ENCODE measurements around the gene SCAF11. TPM values are rescaled to one million over a fixed set of nuclear protein-coding genes. Genes with fewer than 3 reads are reported as not detected.
"Not testable (repeated sequence)": the region's sequence is repeated elsewhere in the genome, so short reads cannot be mapped to it uniquely, and the experiment has no call there.

The SCAF11 gene, protein sequence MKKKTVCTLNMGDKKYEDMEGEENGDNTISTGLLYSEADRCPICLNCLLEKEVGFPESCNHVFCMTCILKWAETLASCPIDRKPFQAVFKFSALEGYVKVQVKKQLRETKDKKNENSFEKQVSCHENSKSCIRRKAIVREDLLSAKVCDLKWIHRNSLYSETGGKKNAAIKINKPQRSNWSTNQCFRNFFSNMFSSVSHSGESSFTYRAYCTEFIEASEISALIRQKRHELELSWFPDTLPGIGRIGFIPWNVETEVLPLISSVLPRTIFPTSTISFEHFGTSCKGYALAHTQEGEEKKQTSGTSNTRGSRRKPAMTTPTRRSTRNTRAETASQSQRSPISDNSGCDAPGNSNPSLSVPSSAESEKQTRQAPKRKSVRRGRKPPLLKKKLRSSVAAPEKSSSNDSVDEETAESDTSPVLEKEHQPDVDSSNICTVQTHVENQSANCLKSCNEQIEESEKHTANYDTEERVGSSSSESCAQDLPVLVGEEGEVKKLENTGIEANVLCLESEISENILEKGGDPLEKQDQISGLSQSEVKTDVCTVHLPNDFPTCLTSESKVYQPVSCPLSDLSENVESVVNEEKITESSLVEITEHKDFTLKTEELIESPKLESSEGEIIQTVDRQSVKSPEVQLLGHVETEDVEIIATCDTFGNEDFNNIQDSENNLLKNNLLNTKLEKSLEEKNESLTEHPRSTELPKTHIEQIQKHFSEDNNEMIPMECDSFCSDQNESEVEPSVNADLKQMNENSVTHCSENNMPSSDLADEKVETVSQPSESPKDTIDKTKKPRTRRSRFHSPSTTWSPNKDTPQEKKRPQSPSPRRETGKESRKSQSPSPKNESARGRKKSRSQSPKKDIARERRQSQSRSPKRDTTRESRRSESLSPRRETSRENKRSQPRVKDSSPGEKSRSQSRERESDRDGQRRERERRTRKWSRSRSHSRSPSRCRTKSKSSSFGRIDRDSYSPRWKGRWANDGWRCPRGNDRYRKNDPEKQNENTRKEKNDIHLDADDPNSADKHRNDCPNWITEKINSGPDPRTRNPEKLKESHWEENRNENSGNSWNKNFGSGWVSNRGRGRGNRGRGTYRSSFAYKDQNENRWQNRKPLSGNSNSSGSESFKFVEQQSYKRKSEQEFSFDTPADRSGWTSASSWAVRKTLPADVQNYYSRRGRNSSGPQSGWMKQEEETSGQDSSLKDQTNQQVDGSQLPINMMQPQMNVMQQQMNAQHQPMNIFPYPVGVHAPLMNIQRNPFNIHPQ (N-terminal part only)
- 43.3 and 50.6 TPM in 2 replicates for total RNA-seq

DNA sequence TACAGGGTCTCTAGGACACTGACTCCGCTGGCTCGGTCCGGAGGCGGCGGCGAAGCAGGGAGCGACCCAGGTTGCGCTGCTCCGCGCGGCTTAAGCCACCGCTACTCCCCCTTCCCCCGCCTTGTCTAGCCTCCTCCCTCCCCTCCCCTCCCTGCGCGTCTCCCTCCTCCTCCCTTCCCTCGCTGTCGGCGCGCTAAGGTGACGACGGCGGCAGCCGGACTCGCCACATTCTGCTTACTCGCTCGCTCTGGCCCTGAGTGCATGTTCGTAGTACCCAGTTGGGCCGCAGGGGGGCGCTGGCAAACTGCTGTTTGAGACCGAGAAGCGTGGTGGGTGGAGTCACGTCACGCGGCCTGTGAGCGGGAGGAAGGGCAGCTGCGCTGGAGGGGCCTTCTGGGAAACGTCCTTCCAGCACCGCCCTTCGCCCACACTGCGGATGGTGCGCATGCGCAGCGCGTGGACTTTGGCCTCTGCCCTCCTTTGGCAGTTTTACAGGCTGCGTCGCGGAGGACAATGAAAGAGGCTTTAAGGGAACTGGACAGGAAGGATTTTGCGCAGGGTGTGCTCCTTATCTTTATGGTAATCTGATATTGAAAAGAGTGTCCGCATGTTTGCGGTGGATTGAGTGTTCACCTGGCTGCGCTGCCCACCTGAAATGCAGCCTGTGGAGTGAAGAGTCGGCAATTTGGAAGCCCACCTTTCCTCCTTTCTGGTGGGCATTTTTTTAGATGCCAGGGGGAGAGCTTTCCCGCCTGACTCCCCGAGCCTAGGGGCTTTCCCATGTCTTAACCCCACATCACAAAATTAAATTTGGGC is at the start of gene SCAF11:
Gene SCAF11 (minus strand): TSS at position 107 of the 816 bp plus-strand sequence. CDS start 26,407 bp downstream, outside the sequence.
- DNase-seq (ENCODE audit: low read depth, low spot score), result peak; percentile 99

- DNase-seq (ENCODE audit: low read depth, low spot score), result not testable (repeated sequence)
Observed at GRCh38 chr12:46037066-46037465, 46.7 kb upstream of the SCAF11 start.

GRCh38 chr12:46027172-46027571 is 36.8 kb upstream of the SCAF11 start:
- DNase-seq (ENCODE audit: low read depth, low spot score), result no peak

DNA sequence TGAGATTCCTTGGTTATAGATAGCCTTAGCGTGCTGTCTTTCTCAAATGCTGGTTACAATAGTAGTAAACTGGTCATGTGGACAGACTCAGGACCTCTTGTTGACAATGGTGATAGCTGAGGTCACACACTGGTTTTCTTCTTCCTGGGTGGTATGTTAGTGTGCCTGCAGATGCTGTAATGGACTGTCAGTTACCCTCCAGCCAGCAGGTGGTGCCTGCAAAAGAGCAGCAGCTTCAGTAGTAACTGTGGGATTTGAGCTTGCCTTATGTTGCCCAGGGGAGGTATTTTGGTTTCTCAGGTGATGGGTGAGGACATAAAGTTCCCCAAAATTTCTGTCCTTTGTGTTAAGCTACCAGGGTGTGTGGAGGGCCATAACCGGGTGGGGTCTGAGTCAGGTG is 33.7 kb upstream of the SCAF11 start:
- DNase-seq (ENCODE audit: low read depth, low spot score), result no peak

GRCh38 chr12:46020768-46021167 is 30.4 kb upstream of the SCAF11 start:
- no peak for DNase-seq (ENCODE audit: low read depth, low spot score)

GRCh38 chr12:46018712-46019111 is 28.3 kb upstream of the SCAF11 start:
- not testable (repeated sequence) for DNase-seq (ENCODE audit: low read depth, low spot score)

- DNase-seq (ENCODE audit: low read depth, low spot score), result not testable (repeated sequence)
Observed at GRCh38 chr12:46017866-46018375, 27.5 kb upstream of the SCAF11 start.

- no peak for DNase-seq (ENCODE audit: low read depth, low spot score)
Observed at GRCh38 chr12:46005823-46006222, 15.4 kb upstream of the SCAF11 start.

GRCh38 chr12:46005151-46005797 is 14.9 kb upstream of the SCAF11 start:
- no peak for DNase-seq (ENCODE audit: low read depth, low spot score)

- DNase-seq (ENCODE audit: low read depth, low spot score), result no peak
Observed at GRCh38 chr12:46004715-46005114, 14.3 kb upstream of the SCAF11 start.

- not testable (repeated sequence) for DNase-seq (ENCODE audit: low read depth, low spot score)
Observed at GRCh38 chr12:46000076-46000475, 9.7 kb upstream of the SCAF11 start.

DNA sequence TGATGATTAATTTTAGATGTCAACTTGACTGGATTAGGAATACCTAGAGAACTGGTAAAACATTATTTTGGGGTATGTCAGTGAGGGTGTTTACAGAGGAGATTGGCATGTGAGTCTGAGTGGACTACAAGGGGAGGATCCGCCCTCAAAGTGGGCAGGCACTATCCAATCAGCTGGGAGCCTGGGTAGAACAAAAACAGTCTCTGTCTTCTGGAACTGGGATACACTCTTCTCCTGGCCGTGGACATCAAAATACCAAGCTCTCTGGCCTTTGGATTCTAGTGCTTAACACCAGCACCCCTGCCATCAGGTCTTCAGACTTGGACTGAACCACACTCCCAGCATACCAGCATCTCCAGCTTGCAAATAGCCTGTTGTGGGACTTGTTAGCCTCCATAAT is 4.4 kb upstream of the SCAF11 start:
- DNase-seq (ENCODE audit: low read depth, low spot score), result no peak

- DNase-seq (ENCODE audit: low read depth, low spot score), result no peak
Observed at GRCh38 chr12:45991284-45992249, 1.2 kb upstream of the SCAF11 start.

- no peak for DNase-seq (ENCODE audit: low read depth, low spot score)
Observed at GRCh38 chr12:45989721-45990467, 480 bp downstream of the SCAF11 start.

GRCh38 chr12:45989287-45989686 is 1.1 kb downstream of the SCAF11 start:
- DNase-seq (ENCODE audit: low read depth, low spot score), result no peak

GRCh38 chr12:45988264-45988663 is 2.1 kb downstream of the SCAF11 start:
- no peak for DNase-seq (ENCODE audit: low read depth, low spot score)

- no peak for DNase-seq (ENCODE audit: low read depth, low spot score)
Observed at GRCh38 chr12:45987340-45987727, 3.0 kb downstream of the SCAF11 start.

Data from pulmonary artery endothelial cell (primary cell).